ENCODE data around the gene SLC25A41. TPM values are rescaled to one million over a fixed set of nuclear protein-coding genes. Genes with fewer than 3 reads are reported as not detected.

SLC25A41 gene
- total RNA-seq, 1 donor from 2014 or later = not detected

DNA sequence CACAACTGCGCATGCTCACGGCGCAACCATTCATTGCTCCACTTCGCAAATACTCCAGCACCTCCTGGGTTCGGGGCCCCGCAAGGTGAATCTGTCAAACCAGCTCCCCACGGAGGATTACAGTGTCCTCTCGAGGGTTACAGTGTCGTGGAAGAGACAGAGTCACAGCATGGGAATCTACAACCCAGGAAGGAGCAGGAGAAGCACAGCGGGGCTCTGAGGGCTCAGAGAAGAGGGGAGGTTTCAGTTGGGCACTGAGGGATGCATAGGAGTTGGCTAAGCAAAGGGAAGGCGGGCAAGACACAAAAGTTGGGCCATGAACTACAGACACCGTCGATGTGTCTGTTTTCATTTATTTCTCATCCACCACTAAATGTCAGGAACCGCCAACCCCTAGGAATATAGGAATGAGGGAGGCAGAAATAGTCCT is 39.6 kb downstream of the SLC25A41 start:
- H3K4me2 ChIP-seq = peak overlapping the region; percentile 91
- peak overlapping the region; percentile 68 for H3K4me3 ChIP-seq
- H3K9me3 Mint-ChIP-seq = no peaks in the 10 kb centered on the region
- no peaks in the 10 kb centered on the region for H4K20me1 ChIP-seq (ENCODE audit: low read depth)
- H3K27me3 Mint-ChIP-seq (ENCODE audit: insufficient read depth, low read depth) = peaks cover 5% of the 10 kb centered on the region
- no peak overlapping the region for H3K9ac ChIP-seq
- no peaks in the 10 kb centered on the region for H3K27me3 ChIP-seq
- H3K36me3 ChIP-seq = no peaks in the 10 kb centered on the region
- peak overlapping the region; percentile 96 for H3K4me3 Mint-ChIP-seq
- peak overlapping the region; percentile 3 for H3K27ac ChIP-seq
- no peak for DNase-seq (ENCODE audit: low spot score)
- peaks cover 14% of the 10 kb centered on the region for H3F3A ChIP-seq (ENCODE audit: low read depth)
- peak overlapping the region; percentile 54 for H2AFZ ChIP-seq (replicated peaks)
- peaks cover 5% of the 10 kb centered on the region for H3K36me3 Mint-ChIP-seq
- H3K79me2 ChIP-seq (ENCODE audit: low read depth) = peaks cover 25% of the 10 kb centered on the region
- TF ChIP-seq EZH2phosphoT487 (IDR thresholded peaks at IDR 0.05) (no peak), CTCF (IDR thresholded peaks at IDR 0.05) (no peak), EZH2 (IDR thresholded peaks at IDR 0.05) (no peak)
- H3K9me3 ChIP-seq (ENCODE audit: low read depth) = no peaks in the 10 kb centered on the region
- peaks cover 22% of the 10 kb centered on the region for H3K4me1 Mint-ChIP-seq
- peaks cover 13% of the 10 kb centered on the region for H3K4me1 ChIP-seq
- peak overlapping the region; percentile 97 for H3K27ac Mint-ChIP-seq

- H3F3A ChIP-seq (ENCODE audit: low read depth) = peaks cover 14% of the 10 kb centered on the region
- no peaks in the 10 kb centered on the region for H3K27me3 ChIP-seq
- H3K4me2 ChIP-seq = peak within 1 kb of the TSS; percentile 91
- Mint-ChIP-seq H3K27me3 (ENCODE audit: insufficient read depth, low read depth) (peaks cover 3% of the 10 kb centered on the region), H3K4me1 (peaks cover 22% of the 10 kb centered on the region), H3K9me3 (no peaks in the 10 kb centered on the region), H3K27ac (peak within 1 kb of the TSS; percentile 97), H3K4me3 (peak within 1 kb of the TSS; percentile 96), H3K36me3 (peaks cover 8% of the 10 kb centered on the region)
- no peaks in the 10 kb centered on the region for H3K9me3 ChIP-seq (ENCODE audit: low read depth)
- peak within 1 kb of the TSS; percentile 54 for H2AFZ ChIP-seq (replicated peaks)
- peak within 1 kb of the TSS; percentile 65 for H3K9ac ChIP-seq
- peak within 1 kb of the TSS; percentile 3 for H3K27ac ChIP-seq
- TF ChIP-seq EZH2 (IDR thresholded peaks at IDR 0.05) (peak; percentile 16), CTCF (IDR thresholded peaks at IDR 0.05) (peak; percentile 26), EZH2phosphoT487 (IDR thresholded peaks at IDR 0.05) (no peak)
- H3K79me2 ChIP-seq (ENCODE audit: low read depth) = peaks cover 25% of the 10 kb centered on the region
- peaks cover 13% of the 10 kb centered on the region for H3K4me1 ChIP-seq
- H3K4me3 ChIP-seq = peak within 1 kb of the TSS; percentile 68
- DNase-seq (ENCODE audit: low spot score) = peak; percentile 98
- no peaks in the 10 kb centered on the region for H4K20me1 ChIP-seq (ENCODE audit: low read depth)
- no peaks in the 10 kb centered on the region for H3K36me3 ChIP-seq
Observed at GRCh38 chr19:6393074-6393982, 40.2 kb downstream of the SLC25A41 start, which contains the start of gene GTF2F1. Gene GTF2F1, minus strand, starts transcription at chr19:6393164. Its CDS starts 169 bp downstream, at chr19:6392995.

DNA sequence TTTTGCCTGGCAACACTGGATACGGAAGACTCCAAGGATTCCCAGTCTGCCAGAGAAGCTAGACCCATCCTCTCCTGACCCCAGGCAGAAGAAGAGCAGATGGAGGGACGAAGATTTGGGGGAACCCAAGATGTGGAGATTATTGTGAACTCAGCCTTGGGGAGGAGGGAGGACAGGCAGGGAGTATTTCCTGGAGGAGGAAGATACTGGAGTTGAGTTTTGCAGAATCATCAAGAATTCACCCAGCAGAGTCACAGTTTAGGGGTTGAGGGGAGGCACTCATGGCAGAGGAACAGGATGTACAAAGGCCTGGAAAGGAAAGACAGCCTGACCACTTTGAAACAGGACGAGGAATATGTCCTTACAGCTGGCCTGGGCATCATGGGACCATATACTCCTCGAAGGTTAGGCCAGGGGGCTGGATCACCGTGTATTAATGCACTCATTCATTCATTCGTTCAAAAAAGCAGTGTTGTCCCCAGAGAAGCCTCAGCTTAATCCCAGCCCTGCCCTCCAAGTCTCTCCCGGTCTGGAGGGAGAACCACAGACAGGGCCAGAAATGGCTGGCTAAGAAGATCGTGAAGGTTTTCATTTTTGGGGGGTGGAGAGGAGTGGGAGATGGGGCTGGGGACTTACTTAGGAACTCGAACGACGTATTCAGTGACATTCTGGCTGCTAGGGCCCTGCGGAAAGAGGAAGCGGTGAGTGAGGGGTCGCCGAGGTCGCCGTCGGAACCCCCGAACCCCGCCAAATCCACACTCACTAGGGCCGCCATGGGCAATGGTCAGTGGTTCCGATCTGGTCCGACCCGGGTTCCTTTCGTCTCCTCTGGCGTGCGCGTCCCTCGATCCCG is 41.1 kb downstream of the SLC25A41 start:
- TF ChIP-seq EZH2 (IDR thresholded peaks at IDR 0.05) (peak; percentile 9), EZH2phosphoT487 (IDR thresholded peaks at IDR 0.05) (no peak)
- Mint-ChIP-seq H3K4me1 (peaks cover 22% of the 10 kb centered on the region), H3K9me3 (no peaks in the 10 kb centered on the region), H3K4me3 (peak overlapping the region; percentile 96), H3K27ac (peak overlapping the region; percentile 72), H3K36me3 (peaks cover 10% of the 10 kb centered on the region), H3K27me3 (ENCODE audit: insufficient read depth, low read depth) (peaks cover 2% of the 10 kb centered on the region)
- Histone ChIP-seq H3K27ac (no peak overlapping the region), H4K20me1 (ENCODE audit: low read depth) (no peaks in the 10 kb centered on the region), H3K9me3 (ENCODE audit: low read depth) (no peaks in the 10 kb centered on the region), H3K4me1 (peaks cover 13% of the 10 kb centered on the region), H3K27me3 (no peaks in the 10 kb centered on the region), H3K4me2 (peak overlapping the region; percentile 91), H3K79me2 (ENCODE audit: low read depth) (peaks cover 25% of the 10 kb centered on the region), H2AFZ (replicated peaks) (peak overlapping the region; percentile 54), H3K9ac (peak overlapping the region; percentile 65), H3K36me3 (no peaks in the 10 kb centered on the region), H3K4me3 (peak overlapping the region; percentile 68), H3F3A (ENCODE audit: low read depth) (peaks cover 14% of the 10 kb centered on the region)
- DNase-seq (ENCODE audit: low spot score) = peak; percentile 18

Data from neural progenitor cell (in vitro differentiated cells).